ENCODE results near the gene RPL27.
"Not testable (repeated sequence)": the region's sequence is repeated elsewhere in the genome, so short reads cannot be mapped to it uniquely, and the experiment has no call there.

RPL27 gene

GRCh38 chr17:42992872-42993271 lies 5.3 kb upstream of the RPL27 start:
- no peak for DNase-seq

- not testable (repeated sequence) for DNase-seq
These were observed 4.3 kb upstream of the RPL27 start for GRCh38 chr17:42993913-42994312.

- no peak for DNase-seq
These were observed 732 bp upstream of the RPL27 start for GRCh38 chr17:42997390-42997983.

GRCh38 chr17:42999003-42999525 lies 845 bp downstream of the RPL27 start:
- no peak for DNase-seq

- DNase-seq, result not testable (repeated sequence)
These were observed 2.7 kb downstream of the RPL27 start for GRCh38 chr17:43000894-43001293.

GRCh38 chr17:43003542-43004172 lies 5.4 kb downstream of the RPL27 start:
- peak in 1 of 51 donors; percentile 3 for DNase-seq

GRCh38 chr17:43006639-43007551 lies 8.7 kb downstream of the RPL27 start, which contains the start of gene IFI35:
IFI35 (plus strand) TSS chr17:43006784; CDS start chr17:43006948, 164 bp downstream.
- DNase-seq, result peak in 46 of 51 donors; percentile 10 to 78 (median 56)

GRCh38 chr17:43010667-43011308 lies 12.6 kb downstream of the RPL27 start:
- DNase-seq, result no peak

GRCh38 chr17:43011728-43012472 lies 13.7 kb downstream of the RPL27 start:
- DNase-seq, result no peak

GRCh38 chr17:43013296-43013695 lies 15.1 kb downstream of the RPL27 start:
- no peak for DNase-seq

- no peak for DNase-seq
These were observed 15.9 kb downstream of the RPL27 start for GRCh38 chr17:43014020-43014648.

GRCh38 chr17:43014649-43015542 lies 16.7 kb downstream of the RPL27 start:
- peak in 1 of 51 donors; percentile 28 for DNase-seq

- DNase-seq, result no peak
These were observed 17.4 kb downstream of the RPL27 start for GRCh38 chr17:43015579-43015978.

GRCh38 chr17:43016216-43016615 lies 18.0 kb downstream of the RPL27 start:
- DNase-seq, result no peak

GRCh38 chr17:43018008-43018853 lies 20.0 kb downstream of the RPL27 start:
- DNase-seq, result peak in 20 of 51 donors; percentile 10 to 66 (median 28)

- no peak for DNase-seq
These were observed 20.7 kb downstream of the RPL27 start for GRCh38 chr17:43018932-43019331.

- DNase-seq, result no peak
These were observed 21.2 kb downstream of the RPL27 start for GRCh38 chr17:43019418-43019817.

GRCh38 chr17:43020030-43020621 lies 21.9 kb downstream of the RPL27 start:
- DNase-seq, result no peak
